PC-9 (cell line): ENCODE measurements around the gene BAIAP2. TPM values are rescaled to one million over a fixed set of nuclear protein-coding genes. Genes with fewer than 3 reads are reported as not detected.

Experiments
- BruUV-seq: library from RNA; stranded (reverse); fragments of 400-500 nt; replicated peaks from 2 replicates; lab custom pipeline; 2021; lab: Mats Ljungman, UMichigan
- CTCF ChIA-PET: fragments of 300-600 bp; sonication (Branson Sonifier 250); formaldehyde crosslinking; loops from one replicate; lab custom pipeline; 2022; ENCODE audit warnings: antibody characterized with exemption; lab: Charles Lee
- POLR2A ChIA-PET: fragments of 300-600 bp; sonication (Branson Sonifier 250); formaldehyde crosslinking; loops from one replicate; lab custom pipeline; 2022; ENCODE audit warnings: antibody characterized with exemption; ENCODE audit not compliant: unreplicated experiment; lab: Charles Lee
- DNase-seq, 2 experiments: peaks; one replicate each; pipeline versions ENCODE4 v3.0.0 to v3.0.0-alpha.2; 2015 to 2022; ENCODE audit warnings: mixed read lengths in 1 of 2
- H2AFZ ChIP-seq: fragments of 200-600 bp; sonication (generic); 2 replicates; pipeline ENCODE4 v1.8.1; 2017; ENCODE audit warnings: antibody characterized with exemption
- H3F3A ChIP-seq: fragments of 200-600 bp; sonication (generic); 2 replicates; pipeline ENCODE4 v1.8.1; 2017; ENCODE audit warnings: antibody characterized with exemption, mild to moderate bottlenecking, low read depth; ENCODE audit not compliant: insufficient read depth
- H3K27ac ChIP-seq: fragments of 200-600 bp; sonication (generic); 2 replicates; pipeline ENCODE4 v1.6.1; 2016; ENCODE audit warnings: mixed run types
- H3K27me3 ChIP-seq: fragments of 200-600 bp; sonication (generic); 2 replicates; pipeline ENCODE4 v1.6.1; 2016; ENCODE audit warnings: low read depth, mixed run types; ENCODE audit not compliant: insufficient read depth
- H3K36me3 ChIP-seq: fragments of 200-600 bp; sonication (generic); 2 replicates; pipeline ENCODE4 v1.6.1; 2016; ENCODE audit warnings: low read depth, mixed run types
- H3K4me1 ChIP-seq: fragments of 200-600 bp; sonication (generic); replicated peaks from 2 replicates; pipeline ENCODE4 v1.6.1; 2016; ENCODE audit warnings: mixed run types; ENCODE audit not compliant: insufficient read depth
- H3K4me2 ChIP-seq: fragments of 200-600 bp; sonication (generic); 2 replicates; pipeline ENCODE4 v1.6.1; 2017; ENCODE audit warnings: mixed run types
- H3K4me3 ChIP-seq: fragments of 200-600 bp; sonication (generic); 2 replicates; pipeline ENCODE4 v1.6.1; 2016; ENCODE audit warnings: mixed run types
- H3K79me2 ChIP-seq: fragments of 200-600 bp; sonication (generic); 2 replicates; pipeline ENCODE4 v1.6.1; 2017; ENCODE audit warnings: low read depth, mixed run types
- H3K9me2 ChIP-seq: fragments of 200-600 bp; sonication (generic); 2 replicates; pipeline ENCODE4 v1.8.1; 2017; ENCODE audit warnings: mild to moderate bottlenecking; ENCODE audit not compliant: insufficient read depth
- H3K9me3 ChIP-seq: fragments of 200-600 bp; sonication (generic); 2 replicates; pipeline ENCODE4 v1.8.1; 2016; ENCODE audit warnings: low read depth; ENCODE audit not compliant: insufficient read depth
- H4K20me1 ChIP-seq: fragments of 200-600 bp; sonication (generic); 2 replicates; pipeline ENCODE4 v1.8.1; 2017; ENCODE audit not compliant: insufficient read depth
- CTCF ChIP-seq: fragments of 200-600 bp; sonication (generic); conservative IDR thresholded peaks from 2 replicates; pipeline ENCODE4 v1.6.1; 2017; ENCODE audit warnings: mixed run types, antibody characterized with exemption, mild to moderate bottlenecking, moderate library complexity
- EZH2 ChIP-seq: fragments of 200-600 bp; sonication (generic); IDR thresholded peaks from 2 replicates; pipeline ENCODE4 v1.8.0; 2017; ENCODE audit warnings: antibody characterized with exemption, low read depth
- intact Hi-C: fragments of 100-400 bp; cut with micrococcal nuclease; formaldehyde crosslinking; loops from one replicate; pipeline ENCODE4 v1.10.0; 2022; ENCODE audit not compliant: unreplicated experiment
- total RNA-seq: library from RNA; stranded (reverse); gene quantifications from 2 replicates; pipeline ENCODE4 v1.2.3, GENCODE V29; 2021

Gene BAIAP2
- total RNA-seq, 1 experiment from 2014 or later, result 125 TPM

GRCh38 chr17:81052199-81052997 lies 17.4 kb downstream of the BAIAP2 start:
- no peak overlapping the region for H3K27ac ChIP-seq
- H3K36me3 ChIP-seq, result no peaks in the 10 kb centered on the region
- no peaks in the 10 kb centered on the region for H3K9me3 ChIP-seq
- peaks cover 23% of the 10 kb centered on the region for H3F3A ChIP-seq
- intact Hi-C loops, result no loop called here
- BruUV-seq, result no TSS peak
- no peaks in the 10 kb centered on the region for H3K27me3 ChIP-seq
- H3K4me1 ChIP-seq, result peaks cover 44% of the 10 kb centered on the region
- no peak overlapping the region for H3K4me2 ChIP-seq
- no peak overlapping the region for H3K4me3 ChIP-seq
- TF ChIP-seq EZH2 (no peak), CTCF (no peak)
- H4K20me1 ChIP-seq, result no peaks in the 10 kb centered on the region
- CTCF ChIA-PET, result interaction anchor here (0.6 kb wide), 1 partner anchor 367 kb away, joined by 12 read pairs; no protein-coding TSS in a partner anchor
- POLR2A ChIA-PET, result no interaction called here
- no peak for DNase-seq
- H2AFZ ChIP-seq, result no peak overlapping the region
- peaks cover 44% of the 10 kb centered on the region for H3K79me2 ChIP-seq
- no peaks in the 10 kb centered on the region for H3K9me2 ChIP-seq

- Histone ChIP-seq H3K4me1 (peaks cover 50% of the 10 kb centered on the region), H3K9me3 (no peaks in the 10 kb centered on the region), H3K4me2 (no peak overlapping the region), H3K9me2 (no peaks in the 10 kb centered on the region), H4K20me1 (no peaks in the 10 kb centered on the region), H3K79me2 (peaks cover 35% of the 10 kb centered on the region), H3F3A (peaks cover 26% of the 10 kb centered on the region), H3K27me3 (no peaks in the 10 kb centered on the region), H3K4me3 (no peak overlapping the region), H2AFZ (no peak overlapping the region), H3K27ac (no peak overlapping the region), H3K36me3 (no peaks in the 10 kb centered on the region)
- no TSS peak for BruUV-seq
- TF ChIP-seq EZH2, result no peak
- TF ChIP-seq CTCF, result no peak
- intact Hi-C loops, result no loop called here
- ChIA-PET CTCF (interaction anchor here (0.6 kb wide), 1 partner anchor 366 kb away, joined by 12 read pairs; no protein-coding TSS in a partner anchor), POLR2A (interaction anchor here (0.9 kb wide), 1 partner anchor 9 kb away, joined by 4 read pairs; no protein-coding TSS in a partner anchor)
- no peak for DNase-seq
Measured at GRCh38 chr17:81053041-81053970, 18.4 kb downstream of the BAIAP2 start.

- TF ChIP-seq EZH2 (no peak), CTCF (no peak)
- Histone ChIP-seq H3F3A (peaks cover 23% of the 10 kb centered on the region), H3K79me2 (peaks cover 27% of the 10 kb centered on the region), H3K27ac (no peak overlapping the region), H3K27me3 (no peaks in the 10 kb centered on the region), H2AFZ (no peak overlapping the region), H3K4me3 (no peak overlapping the region), H3K4me2 (no peak overlapping the region), H3K36me3 (no peaks in the 10 kb centered on the region), H3K9me2 (no peaks in the 10 kb centered on the region), H4K20me1 (no peaks in the 10 kb centered on the region), H3K9me3 (no peaks in the 10 kb centered on the region), H3K4me1 (peaks cover 40% of the 10 kb centered on the region)
- POLR2A ChIA-PET, result interaction anchor here (0.9 kb wide), 1 partner anchor 10 kb away, joined by 4 read pairs; no protein-coding TSS in a partner anchor
- intact Hi-C loops, result no loop called here
- no peak for DNase-seq
- CTCF ChIA-PET, result no interaction called here
- no TSS peak for BruUV-seq
Measured at GRCh38 chr17:81054308-81054707, 19.4 kb downstream of the BAIAP2 start.
